ENCODE data around the gene TMEM185B.
"Not testable (repeated sequence)": the region's sequence is repeated elsewhere in the genome, so short reads cannot be mapped to it uniquely, and the experiment has no call there.

TMEM185B gene

GRCh38 chr2:120204022-120204405 lies 19.2 kb downstream of the TMEM185B start:
- DNase-seq (no peak), ATAC-seq (replicated peaks) (no peak)
- Mint-ChIP-seq H3K36me3 (ENCODE audit: insufficient read depth) (no peaks in the 10 kb centered on the region), H3K4me1 (ENCODE audit: low read depth in 2 of 2) (no peaks in the 10 kb centered on the region), H3K27ac (no peak overlapping the region), H3K9me3 (no peaks in the 10 kb centered on the region), H3K4me3 (no peak overlapping the region), H3K27me3 (no peaks in the 10 kb centered on the region)

GRCh38 chr2:120203251-120204021 lies 19.8 kb downstream of the TMEM185B start:
- no peak for DNase-seq
- no peak overlapping the region for H3K4me3 Mint-ChIP-seq
- ATAC-seq (replicated peaks), result no peak
- no peaks in the 10 kb centered on the region for H3K27me3 Mint-ChIP-seq
- no peaks in the 10 kb centered on the region for H3K4me1 Mint-ChIP-seq (ENCODE audit: low read depth in 2 of 2)
- no peak overlapping the region for H3K27ac Mint-ChIP-seq
- no peaks in the 10 kb centered on the region for H3K36me3 Mint-ChIP-seq (ENCODE audit: insufficient read depth)
- peaks cover 0 to 2% of the 10 kb centered on the region in 2 donors for H3K9me3 Mint-ChIP-seq

- H3K27ac Mint-ChIP-seq; H3K4me1 Mint-ChIP-seq (ENCODE audit: low read depth in 2 of 2); ATAC-seq (replicated peaks); DNase-seq; H3K27me3 Mint-ChIP-seq; H3K36me3 Mint-ChIP-seq (ENCODE audit: insufficient read depth); H3K9me3 Mint-ChIP-seq; H3K4me3 Mint-ChIP-seq: not testable (repeated sequence)
These were observed 23.3 kb downstream of the TMEM185B start for GRCh38 chr2:120199817-120200459.

GRCh38 chr2:120195553-120195952 lies 27.6 kb downstream of the TMEM185B start:
- no peaks in the 10 kb centered on the region for H3K36me3 Mint-ChIP-seq (ENCODE audit: insufficient read depth)
- H3K4me1 Mint-ChIP-seq (ENCODE audit: low read depth in 2 of 2), result no peaks in the 10 kb centered on the region
- ATAC-seq (replicated peaks), result no peak
- DNase-seq, result no peak
- H3K9me3 Mint-ChIP-seq, result peaks cover 5 to 12% of the 10 kb centered on the region in 2 donors
- no peak overlapping the region for H3K27ac Mint-ChIP-seq
- H3K27me3 Mint-ChIP-seq, result no peaks in the 10 kb centered on the region
- no peak overlapping the region for H3K4me3 Mint-ChIP-seq

GRCh38 chr2:120192280-120192679 lies 30.9 kb downstream of the TMEM185B start:
- Mint-ChIP-seq H3K4me1 (ENCODE audit: low read depth in 2 of 2) (no peaks in the 10 kb centered on the region), H3K9me3 (peaks cover 3 to 12% of the 10 kb centered on the region in 2 donors), H3K4me3 (no peak overlapping the region), H3K27ac (no peak overlapping the region), H3K27me3 (no peaks in the 10 kb centered on the region), H3K36me3 (ENCODE audit: insufficient read depth) (no peaks in the 10 kb centered on the region)
- DNase-seq (no peak), ATAC-seq (replicated peaks) (no peak)

GRCh38 chr2:120189189-120189588 lies 34.0 kb downstream of the TMEM185B start:
- Mint-ChIP-seq H3K27ac (no peak overlapping the region), H3K4me1 (ENCODE audit: low read depth in 2 of 2) (no peaks in the 10 kb centered on the region), H3K4me3 (no peak overlapping the region), H3K27me3 (peaks cover 9 to 12% of the 10 kb centered on the region in 2 donors), H3K9me3 (peaks cover 3 to 12% of the 10 kb centered on the region in 2 donors), H3K36me3 (ENCODE audit: insufficient read depth) (no peaks in the 10 kb centered on the region)
- no peak for DNase-seq
- no peak for ATAC-seq (replicated peaks)

- no peak for DNase-seq
- Mint-ChIP-seq H3K4me1 (ENCODE audit: low read depth in 2 of 2) (peaks cover 26 to 34% of the 10 kb centered on the region in 2 donors), H3K36me3 (ENCODE audit: insufficient read depth) (peaks cover 2% of the 10 kb centered on the region), H3K4me3 (peak overlapping the region; percentile 63 to 84), H3K27me3 (peaks cover 9 to 12% of the 10 kb centered on the region in 2 donors), H3K9me3 (no peaks in the 10 kb centered on the region), H3K27ac (peak overlapping the region; percentile 83 to 97)
- peak; percentile 7 for ATAC-seq (replicated peaks)
These were observed 41.1 kb downstream of the TMEM185B start for GRCh38 chr2:120182019-120182560.

- peaks cover 29 to 36% of the 10 kb centered on the region in 2 donors for H3K4me1 Mint-ChIP-seq (ENCODE audit: low read depth in 2 of 2)
- ATAC-seq (replicated peaks), result no peak
These were observed 43.1 kb downstream of the TMEM185B start for GRCh38 chr2:120180066-120180465.

GRCh38 chr2:120179396-120179795 lies 43.8 kb downstream of the TMEM185B start:
- H3K27ac Mint-ChIP-seq, result peak overlapping the region in 1 of 2 donors; percentile 55
- no peak overlapping the region for H3K4me3 Mint-ChIP-seq
- ATAC-seq (replicated peaks) (no peak), DNase-seq (no peak)
- peaks cover 29 to 36% of the 10 kb centered on the region in 2 donors for H3K4me1 Mint-ChIP-seq (ENCODE audit: low read depth in 2 of 2)
- no peaks in the 10 kb centered on the region for H3K9me3 Mint-ChIP-seq
- H3K36me3 Mint-ChIP-seq (ENCODE audit: insufficient read depth), result peaks cover 3% of the 10 kb centered on the region
- H3K27me3 Mint-ChIP-seq, result no peaks in the 10 kb centered on the region

More at GRCh38 chr2:120180066-120180465, 43.1 kb downstream of the TMEM185B start:
- Mint-ChIP-seq H3K27ac (peak overlapping the region in 1 of 2 donors; percentile 55), H3K27me3 (peaks cover under 1 to 4% of the 10 kb centered on the region in 2 donors), H3K9me3 (no peaks in the 10 kb centered on the region), H3K36me3 (ENCODE audit: insufficient read depth) (peaks cover 3% of the 10 kb centered on the region), H3K4me3 (no peak overlapping the region)
- no peak for DNase-seq

- H3K4me3 Mint-ChIP-seq, result peak overlapping the region; percentile 55 to 90
- DNase-seq (no peak), ATAC-seq (replicated peaks) (no peak)
- H3K36me3 Mint-ChIP-seq (ENCODE audit: insufficient read depth), result peaks cover 3% of the 10 kb centered on the region
- H3K4me1 Mint-ChIP-seq (ENCODE audit: low read depth in 2 of 2), result peaks cover 25 to 29% of the 10 kb centered on the region in 2 donors
- H3K27me3 Mint-ChIP-seq, result no peaks in the 10 kb centered on the region
- H3K9me3 Mint-ChIP-seq, result no peaks in the 10 kb centered on the region
- peak overlapping the region; percentile 91 to 97 for H3K27ac Mint-ChIP-seq
These were observed 45.2 kb downstream of the TMEM185B start for GRCh38 chr2:120177973-120178372.

GRCh38 chr2:120177001-120177621 lies 46.1 kb downstream of the TMEM185B start:
- ATAC-seq (replicated peaks), result peak; percentile 90
- Mint-ChIP-seq H3K4me3 (peak overlapping the region; percentile 79 to 90), H3K27me3 (no peaks in the 10 kb centered on the region), H3K27ac (peak overlapping the region; percentile 91 to 97), H3K4me1 (ENCODE audit: low read depth in 2 of 2) (peaks cover 21 to 25% of the 10 kb centered on the region in 2 donors), H3K9me3 (no peaks in the 10 kb centered on the region), H3K36me3 (ENCODE audit: insufficient read depth) (peaks cover 3% of the 10 kb centered on the region)
- peak; percentile 72 to 78 (median 74) for DNase-seq

GRCh38 chr2:120176526-120176925 lies 46.7 kb downstream of the TMEM185B start:
- no peak for DNase-seq
- Mint-ChIP-seq H3K27me3 (no peaks in the 10 kb centered on the region), H3K36me3 (ENCODE audit: insufficient read depth) (peaks cover 3% of the 10 kb centered on the region), H3K4me1 (ENCODE audit: low read depth in 2 of 2) (peaks cover 15 to 19% of the 10 kb centered on the region in 2 donors), H3K27ac (peak overlapping the region; percentile 91 to 97), H3K9me3 (no peaks in the 10 kb centered on the region), H3K4me3 (peak overlapping the region; percentile 79 to 90)
- ATAC-seq (replicated peaks), result no peak

- H3K4me1 Mint-ChIP-seq (ENCODE audit: low read depth in 2 of 2), result peaks cover 14 to 16% of the 10 kb centered on the region in 2 donors
- peak overlapping the region in 1 of 2 donors; percentile 19 for H3K27ac Mint-ChIP-seq
- H3K4me3 Mint-ChIP-seq, result no peak overlapping the region
- DNase-seq (peak; percentile 19 to 27 (median 26)), ATAC-seq (replicated peaks) (no peak)
- H3K36me3 Mint-ChIP-seq (ENCODE audit: insufficient read depth), result peaks cover 3% of the 10 kb centered on the region
- H3K9me3 Mint-ChIP-seq, result no peaks in the 10 kb centered on the region
- no peaks in the 10 kb centered on the region for H3K27me3 Mint-ChIP-seq
These were observed 48.1 kb downstream of the TMEM185B start for GRCh38 chr2:120174963-120175581.
